Measurements from ENCODE around the gene CTBP2.

Gene CTBP2

GRCh38 chr10:125024497-125025234, 135.7 kb downstream of the CTBP2 start:
- DNase-seq (ENCODE audit: low read depth in 2 of 2) = no peak

GRCh38 chr10:125023862-125024496, 136.4 kb downstream of the CTBP2 start:
- DNase-seq (ENCODE audit: low read depth in 2 of 2) = no peak

DNA sequence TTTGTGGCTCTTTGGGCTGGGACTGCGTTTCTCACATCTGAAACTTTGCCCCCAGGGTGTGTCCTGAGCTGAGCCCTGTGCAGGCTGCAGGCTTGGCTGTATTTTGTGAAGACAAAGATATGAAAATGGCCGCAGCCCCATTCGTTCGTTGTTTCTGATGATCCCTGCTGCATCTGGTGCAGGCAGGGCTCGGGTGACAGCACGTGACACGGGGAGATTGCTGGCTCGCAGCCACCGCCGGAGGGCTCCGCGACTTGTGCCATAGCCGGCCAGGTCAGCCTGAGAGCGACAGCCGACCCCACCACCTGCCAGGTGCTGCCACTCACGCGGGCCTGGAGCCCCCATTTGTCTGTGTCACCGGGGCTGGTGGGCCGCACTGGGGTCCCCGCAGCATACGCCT, 137.1 kb downstream of the CTBP2 start:
- DNase-seq (ENCODE audit: low read depth in 2 of 2) = no peak

GRCh38 chr10:125022671-125023070, 137.7 kb downstream of the CTBP2 start:
- no peak for DNase-seq (ENCODE audit: low read depth in 2 of 2)

DNA sequence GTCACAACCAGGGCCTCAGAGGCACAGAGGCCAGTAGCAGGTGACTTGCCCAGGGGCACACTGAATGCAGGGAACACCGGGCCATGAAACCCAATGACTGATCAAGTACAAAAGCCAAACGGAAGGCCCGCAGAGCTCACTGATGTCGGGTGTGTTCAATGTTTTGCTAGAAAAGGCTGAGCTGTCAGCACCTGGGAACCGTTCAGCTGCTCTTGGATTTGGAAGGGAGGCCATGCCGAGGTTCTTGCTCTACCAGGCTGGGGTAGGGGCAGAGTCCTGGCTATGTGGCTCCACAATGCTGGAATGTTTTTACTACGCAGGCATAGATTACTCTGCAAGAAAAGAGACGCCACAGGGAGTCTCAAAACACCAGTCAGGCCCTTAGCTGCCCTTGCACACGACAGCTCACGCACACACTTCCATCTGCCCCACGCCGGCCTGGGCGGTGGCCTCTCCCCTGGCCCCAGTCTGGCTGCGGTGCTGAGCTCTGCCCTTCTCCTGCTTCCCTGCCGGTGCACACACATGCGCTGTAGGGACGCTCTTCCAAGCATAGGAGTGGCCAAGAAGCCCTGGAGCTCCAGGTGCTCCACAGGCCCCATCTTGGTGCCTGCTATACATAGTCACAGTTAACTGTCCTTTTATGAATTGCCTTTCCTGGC, 138.5 kb downstream of the CTBP2 start:
- no peak for DNase-seq (ENCODE audit: low read depth in 2 of 2)

DNA sequence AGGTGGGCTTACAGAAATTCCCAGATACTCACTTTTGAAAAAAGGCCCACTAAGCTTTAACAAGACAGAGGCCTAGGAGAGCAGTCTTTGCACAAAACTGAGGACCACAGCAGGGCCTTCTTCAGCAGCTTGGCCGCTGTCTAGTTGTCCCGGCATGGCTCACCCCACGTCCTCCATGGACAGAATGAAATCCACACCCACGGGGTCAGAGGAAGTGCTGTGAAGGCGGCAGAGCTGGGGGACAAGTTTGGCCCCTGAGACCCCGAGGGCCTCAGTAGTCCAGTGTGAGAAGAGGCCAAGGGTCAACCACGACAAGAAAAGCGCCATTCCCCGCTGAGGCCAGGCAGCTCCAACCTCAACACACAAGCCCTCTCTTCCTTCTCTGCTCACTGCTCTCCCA, 139.5 kb downstream of the CTBP2 start:
- no peak for DNase-seq (ENCODE audit: low read depth in 2 of 2)

- DNase-seq (ENCODE audit: low read depth in 2 of 2) = no peak
Observed at GRCh38 chr10:125020386-125020785, 140.0 kb downstream of the CTBP2 start.

- no peak for DNase-seq (ENCODE audit: low read depth in 2 of 2)
Observed at GRCh38 chr10:125018576-125019143, 141.7 kb downstream of the CTBP2 start.

DNA sequence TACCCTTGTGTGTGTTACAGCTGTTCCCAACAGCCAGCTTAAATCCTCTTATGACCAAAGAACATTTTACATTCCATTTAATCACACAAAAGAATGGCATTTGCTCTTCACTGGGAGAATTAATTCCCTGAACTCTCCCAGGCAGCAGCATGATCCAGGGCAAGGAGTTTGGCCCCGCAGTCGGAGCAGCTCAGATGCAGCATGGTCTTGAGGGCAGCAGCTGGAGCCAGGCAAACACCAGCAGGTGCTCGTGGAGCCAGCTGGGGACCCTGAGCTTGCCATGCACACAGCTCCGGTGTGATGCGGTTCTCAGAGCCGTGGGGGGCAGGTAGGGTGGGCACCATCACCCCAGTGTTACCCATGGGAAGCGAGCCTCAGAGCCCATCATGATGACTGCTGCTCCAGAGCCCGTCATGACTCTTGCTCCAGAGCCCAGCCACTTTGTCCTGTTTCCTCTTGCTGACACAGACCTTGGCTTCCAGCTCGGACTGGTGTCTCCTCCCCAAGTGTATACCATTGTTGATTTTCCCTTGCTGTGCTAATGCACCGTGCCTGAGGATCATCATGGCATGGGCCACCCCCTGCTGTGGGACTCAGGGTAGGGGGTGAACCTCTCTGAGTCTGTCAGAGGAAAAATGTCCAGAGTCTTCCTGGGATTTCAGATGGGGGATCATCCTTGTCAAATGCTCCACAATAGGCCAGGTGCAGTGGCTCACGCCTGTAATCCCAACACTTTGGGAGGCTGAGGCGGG, 142.6 kb downstream of the CTBP2 start:
- no peak for DNase-seq (ENCODE audit: low read depth in 2 of 2)

GRCh38 chr10:125016611-125017202, 143.7 kb downstream of the CTBP2 start:
- no peak for DNase-seq (ENCODE audit: low read depth in 2 of 2)

GRCh38 chr10:125016123-125016522, 144.2 kb downstream of the CTBP2 start:
- no peak for DNase-seq (ENCODE audit: low read depth in 2 of 2)

DNA sequence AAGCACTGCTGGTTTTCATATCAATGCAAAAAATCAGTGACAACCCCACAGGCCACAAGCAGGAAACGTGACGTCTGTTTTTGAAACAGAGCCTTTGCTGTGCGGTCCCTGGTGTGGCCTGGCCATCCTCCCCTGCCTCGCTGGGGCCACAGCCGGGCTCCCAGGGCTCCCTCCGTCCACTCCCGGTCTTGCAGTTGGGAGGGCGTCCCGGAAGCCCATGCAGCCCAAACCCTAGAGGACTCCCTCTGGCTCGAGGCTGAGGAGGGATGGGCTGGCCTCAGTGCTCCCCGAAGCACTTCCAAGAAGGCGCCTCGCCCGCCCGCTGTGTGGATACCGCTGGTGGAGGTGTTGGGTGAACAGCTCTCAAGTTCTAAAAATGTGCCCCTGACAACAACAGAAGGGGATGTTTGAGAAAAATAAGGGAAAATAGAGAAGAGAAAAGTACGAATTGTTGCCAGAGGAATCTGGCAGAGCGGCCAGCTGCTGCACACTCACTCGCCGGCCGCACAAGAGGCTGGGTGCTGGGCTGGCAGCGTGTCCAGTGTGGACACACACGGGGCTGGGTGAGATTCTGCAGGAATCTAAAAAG, 144.9 kb downstream of the CTBP2 start:
- no peak for DNase-seq (ENCODE audit: low read depth in 2 of 2)

DNA sequence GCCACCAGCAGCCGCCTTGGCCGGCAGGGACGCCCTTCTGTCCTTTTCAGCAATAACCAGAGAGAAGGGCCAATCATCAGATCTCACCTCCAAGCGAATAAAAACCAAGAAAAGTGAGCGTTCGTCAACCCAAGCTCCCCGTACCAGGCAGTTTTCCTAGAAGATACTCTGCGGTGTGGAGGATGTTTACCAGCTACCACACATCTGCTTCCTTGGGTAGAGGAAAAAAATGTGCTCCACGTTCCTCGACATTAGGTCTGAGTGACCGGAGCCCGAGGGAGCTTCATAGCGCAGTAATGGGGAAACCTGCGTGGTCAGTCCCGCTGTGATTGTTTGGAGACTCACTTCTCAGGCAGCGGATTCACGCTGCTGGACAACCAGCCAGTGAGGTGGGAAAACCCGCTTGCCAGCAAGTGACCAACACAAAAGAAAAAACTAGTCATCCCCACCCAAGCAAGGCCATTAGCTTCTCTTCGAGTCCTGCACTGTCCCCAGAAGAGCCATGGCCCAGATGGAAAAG, 145.5 kb downstream of the CTBP2 start:
- no peak for DNase-seq (ENCODE audit: low read depth in 2 of 2)

- no peak for DNase-seq (ENCODE audit: low read depth in 2 of 2)
Observed at GRCh38 chr10:125014086-125014830, 146.1 kb downstream of the CTBP2 start.

- no peak for DNase-seq (ENCODE audit: low read depth in 2 of 2)
Observed at GRCh38 chr10:125013529-125013872, 146.9 kb downstream of the CTBP2 start.

DNA sequence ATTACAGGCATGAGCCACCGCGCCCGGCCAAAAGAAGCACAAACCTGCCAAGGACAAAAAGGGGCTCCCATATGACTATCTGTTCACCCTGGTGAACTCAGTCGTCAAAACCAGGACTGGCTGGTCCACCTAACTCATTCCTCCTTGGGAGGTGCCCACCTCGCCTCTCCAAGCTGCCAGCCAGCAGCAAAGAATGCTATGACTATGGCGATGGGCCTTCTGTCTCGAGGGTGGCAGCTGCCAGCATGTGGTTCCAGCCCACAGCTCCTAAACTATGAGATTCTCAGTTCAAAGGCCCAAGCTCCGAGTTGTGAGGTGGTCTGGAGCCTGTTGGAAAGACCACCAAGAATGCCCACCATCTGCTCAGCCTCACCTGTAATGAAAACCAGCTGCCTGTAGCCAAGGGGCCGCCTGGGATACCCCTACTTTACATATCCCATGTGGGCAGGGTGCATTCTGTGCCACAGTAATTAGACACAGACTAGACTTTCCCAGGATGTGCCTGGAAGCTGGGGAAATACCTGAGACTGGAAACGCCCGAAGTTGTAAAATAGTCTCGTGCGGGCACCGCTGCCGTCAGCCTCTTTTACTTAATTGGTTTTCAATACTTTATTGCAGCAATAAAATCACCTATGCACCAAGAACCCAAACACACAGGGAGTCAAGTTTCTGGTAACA, 147.4 kb downstream of the CTBP2 start:
- DNase-seq (ENCODE audit: low read depth in 2 of 2) = no peak

DNA sequence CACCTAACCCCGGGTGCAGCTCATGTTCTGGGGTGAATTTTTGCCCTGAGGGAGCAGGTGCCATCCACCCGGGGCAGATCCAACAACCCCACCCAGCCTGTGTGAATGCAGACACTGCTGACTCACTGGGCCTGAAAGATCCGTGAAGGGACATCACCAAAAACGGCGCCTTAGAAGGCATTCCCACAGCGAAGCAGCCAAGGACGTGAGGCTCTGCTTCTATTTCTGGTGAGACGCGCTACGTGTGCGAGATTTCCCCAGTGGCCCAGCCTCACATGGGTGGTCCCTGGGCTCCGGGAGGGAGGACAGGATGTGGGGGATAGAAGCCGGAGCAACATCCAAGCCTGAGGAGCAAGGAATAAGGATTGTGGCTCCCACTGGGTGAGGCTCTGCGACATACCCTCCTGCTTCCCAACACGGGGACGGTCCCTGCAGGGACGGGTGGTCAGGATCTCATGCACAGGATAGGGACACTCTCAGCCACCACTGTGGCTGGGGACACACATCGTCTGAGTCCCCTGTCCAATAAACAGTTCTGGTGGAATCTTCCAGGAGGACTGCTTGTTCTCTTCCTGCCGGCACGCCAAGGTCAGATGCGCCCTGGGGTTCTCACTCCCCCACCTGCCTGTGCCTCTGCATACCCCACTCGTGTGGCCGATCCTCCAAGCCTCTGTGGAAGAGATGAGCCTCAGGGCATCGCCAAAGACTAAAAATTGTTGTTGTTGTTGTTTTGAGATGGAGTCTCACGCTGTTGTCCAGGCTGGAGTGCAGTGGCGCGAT, 148.2 kb downstream of the CTBP2 start:
- DNase-seq (ENCODE audit: low read depth in 2 of 2) = no peak

DNA sequence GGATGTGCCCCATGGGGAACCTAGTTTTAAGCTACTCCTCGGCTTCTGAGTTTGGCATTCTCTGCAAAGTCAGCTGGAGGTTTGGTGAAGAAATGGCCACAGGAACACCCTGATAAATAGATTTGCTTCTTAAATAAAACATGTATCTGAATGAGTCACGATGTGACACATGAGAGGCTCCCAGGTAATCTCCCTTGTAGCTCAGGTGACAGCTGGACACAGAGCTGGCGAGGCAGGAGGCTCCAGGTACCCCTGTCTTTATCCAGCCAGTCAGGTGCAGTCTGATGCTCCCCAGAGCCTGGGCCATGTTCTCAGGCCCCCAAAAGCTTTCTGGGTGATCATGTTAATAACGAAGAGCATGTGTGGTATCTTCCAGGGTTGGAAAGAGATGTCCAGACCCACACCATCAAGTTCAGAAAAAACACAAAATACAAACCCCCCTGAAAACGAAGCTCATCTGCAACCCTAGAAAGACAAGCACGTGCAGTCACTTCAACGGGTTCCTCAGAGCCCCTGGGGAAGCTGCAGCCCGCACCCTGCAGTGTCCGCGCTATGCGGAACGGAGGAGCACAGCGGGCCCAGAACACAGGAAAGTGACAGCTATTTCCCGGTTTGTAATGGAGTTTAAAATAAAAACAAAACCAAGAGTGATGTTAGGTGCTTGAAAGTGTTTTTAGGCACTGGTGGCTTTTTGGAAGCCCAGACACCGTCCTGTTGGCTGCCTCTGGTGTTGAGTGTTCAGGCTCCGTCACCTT, 149.0 kb downstream of the CTBP2 start:
- no peak for DNase-seq (ENCODE audit: low read depth in 2 of 2)

All from stimulated activated CD4-positive, alpha-beta T cell treated with anti-CD3 and anti-CD28 coated beads, Interleukin-1b, Interleukin-23, amount 100 ng/mL, for 4 hours (primary cell).